ENCODE results near the gene DNAI1.
"Not testable (repeated sequence)": the region's sequence is repeated elsewhere in the genome, so short reads cannot be mapped to it uniquely, and the experiment has no call there.

DNAI1 gene

GRCh38 chr9:34526026-34526425, 67.4 kb downstream of the DNAI1 start:
- Histone ChIP-seq H2AFZ (ENCODE audit: low read depth, low read length) (no peak overlapping the region), H3K9ac (ENCODE audit: low read depth, low read length) (no peak overlapping the region), H3K79me2 (ENCODE audit: insufficient read depth, low read length) (no peaks in the 10 kb centered on the region), H3K4me2 (ENCODE audit: insufficient read depth, low read length) (no peak overlapping the region), H3K4me3 (ENCODE audit: low read depth in 1 of 2, low read length in 2 of 2) (no peak overlapping the region), H4K20me1 (ENCODE audit: insufficient read depth, low read length) (peaks cover 12% of the 10 kb centered on the region; the same call in 1 of the 2 replicates), H3K9me3 (ENCODE audit: insufficient read depth, low read length, severe bottlenecking) (no peaks in the 10 kb centered on the region), H3K36me3 (ENCODE audit: insufficient read depth, low read length) (no peaks in the 10 kb centered on the region), H3K27me3 (ENCODE audit: insufficient read depth, low read length, poor library complexity) (peaks cover 17% of the 10 kb centered on the region), H3K27ac (ENCODE audit: low read length) (no peak overlapping the region), H3K4me1 (ENCODE audit: insufficient read depth, low read length) (peaks cover 16% of the 10 kb centered on the region)
- DNase-seq (no peak), ATAC-seq (ENCODE audit: insufficient read depth, low read depth) (no peak)
- TF ChIP-seq EZH2 (IDR thresholded peaks at IDR 0.05; ENCODE audit: borderline replicate concordance, low read depth, low read length, severe bottlenecking) (no peak), CTCF (IDR thresholded peaks at IDR 0.05; ENCODE audit: borderline replicate concordance, extremely low read depth, low read length, poor library complexity, severe bottlenecking) (no peak)

- H3K27me3 ChIP-seq (ENCODE audit: insufficient read depth, low read length, poor library complexity); H3K79me2 ChIP-seq (ENCODE audit: insufficient read depth, low read length); DNase-seq; ATAC-seq (ENCODE audit: insufficient read depth, low read depth); H4K20me1 ChIP-seq (ENCODE audit: insufficient read depth, low read length); H3K9me3 ChIP-seq (ENCODE audit: insufficient read depth, low read length, severe bottlenecking); H3K4me1 ChIP-seq (ENCODE audit: insufficient read depth, low read length); H3K36me3 ChIP-seq (ENCODE audit: insufficient read depth, low read length); H3K4me3 ChIP-seq (ENCODE audit: low read depth in 1 of 2, low read length in 2 of 2); H3K9ac ChIP-seq (ENCODE audit: low read depth, low read length); H3K4me2 ChIP-seq (ENCODE audit: insufficient read depth, low read length); H3K27ac ChIP-seq (ENCODE audit: low read length); H2AFZ ChIP-seq (ENCODE audit: low read depth, low read length): not testable (repeated sequence)
Observed at GRCh38 chr9:34532041-34532440, 73.4 kb downstream of the DNAI1 start.

- Histone ChIP-seq H3K4me3 (ENCODE audit: low read depth in 1 of 2, low read length in 2 of 2) (no peak overlapping the region), H3K9ac (ENCODE audit: low read depth, low read length) (no peak overlapping the region)
Observed at GRCh38 chr9:34536685-34537084, 78.1 kb downstream of the DNAI1 start.

GRCh38 chr9:34540827-34541226, 82.2 kb downstream of the DNAI1 start:
- TF ChIP-seq CTCF (IDR thresholded peaks at IDR 0.05; ENCODE audit: borderline replicate concordance, extremely low read depth, low read length, poor library complexity, severe bottlenecking) (no peak), EZH2 (IDR thresholded peaks at IDR 0.05; ENCODE audit: borderline replicate concordance, low read depth, low read length, severe bottlenecking) (no peak)
- H3K9ac ChIP-seq (ENCODE audit: low read depth, low read length): no peak overlapping the region
- H3K9me3 ChIP-seq (ENCODE audit: insufficient read depth, low read length, severe bottlenecking): no peaks in the 10 kb centered on the region
- no peak overlapping the region for H3K4me3 ChIP-seq (ENCODE audit: low read depth in 1 of 2, low read length in 2 of 2)
- ATAC-seq (ENCODE audit: insufficient read depth, low read depth) (no peak), DNase-seq (no peak)
- no peak overlapping the region for H3K27ac ChIP-seq (ENCODE audit: low read length)
- H3K4me1 ChIP-seq (ENCODE audit: insufficient read depth, low read length): no peaks in the 10 kb centered on the region
- H3K79me2 ChIP-seq (ENCODE audit: insufficient read depth, low read length): no peaks in the 10 kb centered on the region
- H2AFZ ChIP-seq (ENCODE audit: low read depth, low read length): no peak overlapping the region
- H3K27me3 ChIP-seq (ENCODE audit: insufficient read depth, low read length, poor library complexity): no peaks in the 10 kb centered on the region
- H4K20me1 ChIP-seq (ENCODE audit: insufficient read depth, low read length): no peaks in the 10 kb centered on the region
- H3K36me3 ChIP-seq (ENCODE audit: insufficient read depth, low read length): no peaks in the 10 kb centered on the region
- no peak overlapping the region for H3K4me2 ChIP-seq (ENCODE audit: insufficient read depth, low read length)

More at GRCh38 chr9:34536685-34537084, 78.1 kb downstream of the DNAI1 start:
- ATAC-seq (ENCODE audit: insufficient read depth, low read depth): no peak
- Histone ChIP-seq H2AFZ (ENCODE audit: low read depth, low read length) (no peak overlapping the region), H3K4me2 (ENCODE audit: insufficient read depth, low read length) (no peak overlapping the region), H3K36me3 (ENCODE audit: insufficient read depth, low read length) (no peaks in the 10 kb centered on the region), H3K79me2 (ENCODE audit: insufficient read depth, low read length) (no peaks in the 10 kb centered on the region), H3K27me3 (ENCODE audit: insufficient read depth, low read length, poor library complexity) (no peaks in the 10 kb centered on the region), H3K9me3 (ENCODE audit: insufficient read depth, low read length, severe bottlenecking) (no peaks in the 10 kb centered on the region), H3K4me1 (ENCODE audit: insufficient read depth, low read length) (no peaks in the 10 kb centered on the region), H3K27ac (ENCODE audit: low read length) (no peak overlapping the region), H4K20me1 (ENCODE audit: insufficient read depth, low read length) (no peaks in the 10 kb centered on the region)
- DNase-seq: no peak
- TF ChIP-seq CTCF (IDR thresholded peaks at IDR 0.05; ENCODE audit: borderline replicate concordance, extremely low read depth, low read length, poor library complexity, severe bottlenecking) (no peak), EZH2 (IDR thresholded peaks at IDR 0.05; ENCODE audit: borderline replicate concordance, low read depth, low read length, severe bottlenecking) (no peak)

Data from DND-41 (cell line).